ENCODE measurements around the gene ACSL5.

ACSL5 gene, protein sequence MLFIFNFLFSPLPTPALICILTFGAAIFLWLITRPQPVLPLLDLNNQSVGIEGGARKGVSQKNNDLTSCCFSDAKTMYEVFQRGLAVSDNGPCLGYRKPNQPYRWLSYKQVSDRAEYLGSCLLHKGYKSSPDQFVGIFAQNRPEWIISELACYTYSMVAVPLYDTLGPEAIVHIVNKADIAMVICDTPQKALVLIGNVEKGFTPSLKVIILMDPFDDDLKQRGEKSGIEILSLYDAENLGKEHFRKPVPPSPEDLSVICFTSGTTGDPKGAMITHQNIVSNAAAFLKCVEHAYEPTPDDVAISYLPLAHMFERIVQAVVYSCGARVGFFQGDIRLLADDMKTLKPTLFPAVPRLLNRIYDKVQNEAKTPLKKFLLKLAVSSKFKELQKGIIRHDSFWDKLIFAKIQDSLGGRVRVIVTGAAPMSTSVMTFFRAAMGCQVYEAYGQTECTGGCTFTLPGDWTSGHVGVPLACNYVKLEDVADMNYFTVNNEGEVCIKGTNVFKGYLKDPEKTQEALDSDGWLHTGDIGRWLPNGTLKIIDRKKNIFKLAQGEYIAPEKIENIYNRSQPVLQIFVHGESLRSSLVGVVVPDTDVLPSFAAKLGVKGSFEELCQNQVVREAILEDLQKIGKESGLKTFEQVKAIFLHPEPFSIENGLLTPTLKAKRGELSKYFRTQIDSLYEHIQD

GRCh38 chr10:112373912-112374338 lies at the start of gene ACSL5:
ACSL5 (plus strand) TSS chr10:112374116; CDS start chr10:112394947, 20,831 bp downstream.
- TF ChIP-seq, protein P1, sequence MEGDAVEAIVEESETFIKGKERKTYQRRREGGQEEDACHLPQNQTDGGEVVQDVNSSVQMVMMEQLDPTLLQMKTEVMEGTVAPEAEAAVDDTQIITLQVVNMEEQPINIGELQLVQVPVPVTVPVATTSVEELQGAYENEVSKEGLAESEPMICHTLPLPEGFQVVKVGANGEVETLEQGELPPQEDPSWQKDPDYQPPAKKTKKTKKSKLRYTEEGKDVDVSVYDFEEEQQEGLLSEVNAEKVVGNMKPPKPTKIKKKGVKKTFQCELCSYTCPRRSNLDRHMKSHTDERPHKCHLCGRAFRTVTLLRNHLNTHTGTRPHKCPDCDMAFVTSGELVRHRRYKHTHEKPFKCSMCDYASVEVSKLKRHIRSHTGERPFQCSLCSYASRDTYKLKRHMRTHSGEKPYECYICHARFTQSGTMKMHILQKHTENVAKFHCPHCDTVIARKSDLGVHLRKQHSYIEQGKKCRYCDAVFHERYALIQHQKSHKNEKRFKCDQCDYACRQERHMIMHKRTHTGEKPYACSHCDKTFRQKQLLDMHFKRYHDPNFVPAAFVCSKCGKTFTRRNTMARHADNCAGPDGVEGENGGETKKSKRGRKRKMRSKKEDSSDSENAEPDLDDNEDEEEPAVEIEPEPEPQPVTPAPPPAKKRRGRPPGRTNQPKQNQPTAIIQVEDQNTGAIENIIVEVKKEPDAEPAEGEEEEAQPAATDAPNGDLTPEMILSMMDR (IDR thresholded peaks at IDR 0.05; ENCODE audit: control insufficient read depth, insufficient read depth, low read depth, low read length, missing control alignments), result no peak

DNA sequence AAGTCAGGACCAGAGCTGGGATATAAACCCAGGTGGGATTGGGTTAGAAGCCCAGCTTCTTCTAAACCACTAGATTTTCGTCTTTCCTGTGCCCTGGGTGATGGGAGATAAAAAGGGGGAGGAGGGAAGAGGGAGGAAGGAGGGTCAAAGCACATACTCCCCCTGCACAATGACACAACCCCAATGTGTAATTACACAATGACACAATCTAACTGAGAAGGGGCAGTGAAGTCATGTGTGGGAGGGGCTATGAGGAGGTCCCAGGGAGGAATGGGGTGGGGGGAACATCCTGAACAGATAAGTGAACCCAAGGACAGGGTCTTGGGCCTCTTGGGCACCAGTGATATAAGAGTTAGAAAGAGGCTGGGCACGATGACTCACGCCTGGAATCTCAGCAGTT lies 46.2 kb upstream of the ACSL5 start:
- no peak for DNase-seq (ENCODE audit: low read depth)
- TF ChIP-seq, protein P1 (IDR thresholded peaks at IDR 0.05; ENCODE audit: control insufficient read depth, insufficient read depth, low read depth, low read length, missing control alignments), result no peak
- H3K4me3 ChIP-seq (ENCODE audit: control insufficient read depth, low read depth, low read length), result no peak overlapping the region

More at GRCh38 chr10:112373912-112374338, at the start of gene ACSL5:
- no peak for DNase-seq (ENCODE audit: low read depth)
- H3K4me3 ChIP-seq (ENCODE audit: control insufficient read depth, low read depth, low read length), result no peak within 1 kb of the TSS

DNA sequence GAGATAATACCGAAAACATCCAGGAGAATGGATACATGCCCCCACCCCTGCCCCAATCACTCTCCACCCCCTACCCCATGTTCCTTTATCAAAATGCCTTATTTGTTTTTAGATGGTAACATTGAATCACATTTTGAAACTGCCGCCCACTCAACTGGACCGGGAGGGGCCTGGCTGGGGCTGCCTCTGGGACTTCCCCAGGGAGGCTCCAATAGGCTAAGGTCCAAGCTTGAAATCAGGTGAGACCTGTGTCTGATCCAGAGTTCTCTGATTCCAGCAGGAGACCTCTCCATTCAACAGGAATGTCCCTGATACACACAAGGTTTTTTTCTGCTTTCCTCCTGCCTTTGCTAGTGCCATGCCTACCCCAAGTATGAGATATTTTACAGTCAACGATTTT lies 43.8 kb upstream of the ACSL5 start:
- DNase-seq (ENCODE audit: low read depth), result no peak
- TF ChIP-seq, protein P1 (IDR thresholded peaks at IDR 0.05; ENCODE audit: control insufficient read depth, insufficient read depth, low read depth, low read length, missing control alignments), result no peak

GRCh38 chr10:112330607-112331160 lies 43.2 kb upstream of the ACSL5 start:
- no peak overlapping the region for H3K4me3 ChIP-seq (ENCODE audit: control insufficient read depth, low read depth, low read length)
- TF ChIP-seq, protein P1 (IDR thresholded peaks at IDR 0.05; ENCODE audit: control insufficient read depth, insufficient read depth, low read depth, low read length, missing control alignments), result no peak
- no peak for DNase-seq (ENCODE audit: low read depth)

More for the DNA sequence above, 43.8 kb upstream of the ACSL5 start:
- no peak overlapping the region for H3K4me3 ChIP-seq (ENCODE audit: control insufficient read depth, low read depth, low read length)

- DNase-seq (ENCODE audit: low read depth), result no peak
- TF ChIP-seq, protein P1 (IDR thresholded peaks at IDR 0.05; ENCODE audit: control insufficient read depth, insufficient read depth, low read depth, low read length, missing control alignments), result no peak
- no peak overlapping the region for H3K4me3 ChIP-seq (ENCODE audit: control insufficient read depth, low read depth, low read length)
Measured at GRCh38 chr10:112332022-112332421, 41.9 kb upstream of the ACSL5 start.

DNA sequence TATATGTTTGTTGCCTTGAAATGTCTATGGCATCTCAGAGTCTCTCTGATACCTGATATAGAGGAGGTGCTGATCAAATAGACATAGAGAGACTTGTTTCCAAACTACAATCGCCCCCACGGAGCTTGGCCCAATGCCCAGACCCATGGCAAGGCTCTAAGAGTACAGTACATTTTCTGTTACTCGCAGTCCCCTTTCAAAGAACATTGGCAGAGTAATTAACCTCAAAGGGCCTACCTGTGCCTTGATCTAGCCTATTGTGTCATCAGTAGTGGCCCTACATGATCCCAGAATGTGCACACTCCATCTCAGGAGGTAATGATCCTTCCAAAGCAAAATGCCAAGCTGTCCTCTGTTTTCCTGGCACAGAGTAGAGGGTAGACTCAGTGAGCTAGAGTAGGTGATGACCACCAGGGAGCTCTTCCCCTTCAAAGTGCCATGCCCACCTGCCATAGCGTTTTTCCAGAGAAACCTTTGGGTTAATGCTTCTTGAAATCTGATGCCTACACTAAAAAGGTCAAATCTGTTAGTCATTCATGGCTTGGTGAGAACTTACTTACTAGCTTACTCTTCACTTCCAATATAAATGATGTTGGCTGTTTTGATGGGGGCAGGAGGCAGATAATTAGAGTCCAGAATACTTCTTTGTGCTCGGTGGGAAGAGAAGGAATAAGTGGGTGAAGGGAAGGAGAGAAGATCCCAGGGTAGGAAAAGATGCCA lies 41.2 kb upstream of the ACSL5 start:
- no peak overlapping the region for H3K4me3 ChIP-seq (ENCODE audit: control insufficient read depth, low read depth, low read length)
- DNase-seq (ENCODE audit: low read depth), result no peak
- TF ChIP-seq, protein P1 (IDR thresholded peaks at IDR 0.05; ENCODE audit: control insufficient read depth, insufficient read depth, low read depth, low read length, missing control alignments), result no peak
